Peyer's patch (tissue), 4 donors: ENCODE data around the gene SRGAP2B. TPM values are rescaled to one million over a fixed set of nuclear protein-coding genes. Genes with fewer than 3 reads are reported as not detected.
"Not testable (repeated sequence)": the region's sequence is repeated elsewhere in the genome, so short reads cannot be mapped to it uniquely, and the experiment has no call there.

Source experiments
- DNase-seq, 3 donors: peaks; one replicate each; pipeline ENCODE4 v3.0.0-alpha.2; 2017 to 2019
- H3K27ac ChIP-seq, 4 donors: fragments of 200-600 bp; sonication (generic); one replicate each; pipeline ENCODE4 v1.5.1; 2016 to 2019
- H3K27me3 ChIP-seq, 2 donors: fragments of 200-600 bp; sonication (generic); one replicate each; pipeline ENCODE4 v1.5.1; 2019
- H3K36me3 ChIP-seq, 3 donors: fragments of 200-600 bp; sonication (generic); one replicate each; pipeline ENCODE4 v1.5.1; 2016 to 2019
- H3K4me1 ChIP-seq, 4 donors: fragments of 200-600 bp; sonication (generic); one replicate each; pipeline ENCODE4 v1.5.1; 2016 to 2019
- H3K4me3 ChIP-seq, 4 donors: fragments of 200-600 bp; sonication (generic); 1 replicate in 3 of 4; 2 replicates in 1 of 4; pipeline ENCODE4 v1.5.1; 2016 to 2019; ENCODE audit warnings: mild to moderate bottlenecking in 1 of 4
- H3K9me3 ChIP-seq, 4 donors: fragments of 200-600 bp; sonication (generic); one replicate each; pipeline ENCODE4 v1.5.1; 2016 to 2019; ENCODE audit warnings: mild to moderate bottlenecking in 1 of 4
- total RNA-seq, 4 donors: library from RNA; depleted of rRNA; stranded (reverse); fragments of >200 nt; gene quantifications; one replicate each; pipeline ENCODE4 v1.1.0, GENCODE V29; 2016

Gene SRGAP2B
- 10 to 100 TPM in 1 of 4 donors, 1 to 10 TPM in 3; 2.5 to 31.4 (median 5.8) TPM for total RNA-seq

GRCh38 chr1:145095284-145096057 is at the start of gene SRGAP2B, which contains the start of gene FAM72D:
Gene SRGAP2B (minus strand): TSS chr1:145095328. CDS start chr1:145092901, 2,427 bp downstream.
Gene FAM72D (plus strand): TSS chr1:145095974. CDS start chr1:145096848, 874 bp downstream.
- not testable (repeated sequence) for H3K27me3 ChIP-seq, DNase-seq, H3K9me3 ChIP-seq, H3K4me1 ChIP-seq, H3K36me3 ChIP-seq
- Histone ChIP-seq H3K27ac (peak within 1 kb of the TSS in 3 of 4 donors; percentile 57 to 67 (median 66)), H3K4me3 (peak within 1 kb of the TSS; percentile 38 to 51 (median 42))

GRCh38 chr1:145144264-145144913 is 49.3 kb upstream of the SRGAP2B start:
- not testable (repeated sequence) for H3K36me3 ChIP-seq, H3K4me1 ChIP-seq, DNase-seq, H3K4me3 ChIP-seq, H3K9me3 ChIP-seq, H3K27me3 ChIP-seq, H3K27ac ChIP-seq

GRCh38 chr1:145140549-145140948 is 45.4 kb upstream of the SRGAP2B start:
- not testable (repeated sequence) for H3K4me3 ChIP-seq, H3K4me1 ChIP-seq, H3K9me3 ChIP-seq, DNase-seq, H3K27ac ChIP-seq, H3K27me3 ChIP-seq, H3K36me3 ChIP-seq

GRCh38 chr1:145134476-145134875 is 39.3 kb upstream of the SRGAP2B start:
- H3K27me3 ChIP-seq, H3K27ac ChIP-seq, H3K36me3 ChIP-seq, H3K4me1 ChIP-seq, H3K9me3 ChIP-seq, H3K4me3 ChIP-seq, DNase-seq: not testable (repeated sequence)

GRCh38 chr1:145128697-145129469 is 33.8 kb upstream of the SRGAP2B start:
- H3K9me3 ChIP-seq, H3K27ac ChIP-seq, H3K36me3 ChIP-seq, H3K27me3 ChIP-seq, H3K4me1 ChIP-seq, H3K4me3 ChIP-seq, DNase-seq: not testable (repeated sequence)

GRCh38 chr1:145127144-145127543 is 32.0 kb upstream of the SRGAP2B start:
- H3K27ac ChIP-seq, H3K36me3 ChIP-seq, DNase-seq, H3K4me3 ChIP-seq, H3K27me3 ChIP-seq, H3K4me1 ChIP-seq, H3K9me3 ChIP-seq: not testable (repeated sequence)

- not testable (repeated sequence) for DNase-seq, H3K9me3 ChIP-seq, H3K4me1 ChIP-seq
Observed at GRCh38 chr1:145125112-145125511, 30.0 kb upstream of the SRGAP2B start.

GRCh38 chr1:145123992-145124641 is 29.0 kb upstream of the SRGAP2B start:
- H3K27ac ChIP-seq, H3K27me3 ChIP-seq, H3K4me1 ChIP-seq, H3K36me3 ChIP-seq, H3K4me3 ChIP-seq, DNase-seq, H3K9me3 ChIP-seq: not testable (repeated sequence)

More at GRCh38 chr1:145125112-145125511, 30.0 kb upstream of the SRGAP2B start:
- H3K4me3 ChIP-seq, H3K27me3 ChIP-seq, H3K36me3 ChIP-seq, H3K27ac ChIP-seq: not testable (repeated sequence)

GRCh38 chr1:145123062-145123395 is 27.9 kb upstream of the SRGAP2B start:
- not testable (repeated sequence) for DNase-seq, H3K4me3 ChIP-seq, H3K27me3 ChIP-seq, H3K4me1 ChIP-seq, H3K27ac ChIP-seq, H3K36me3 ChIP-seq, H3K9me3 ChIP-seq

GRCh38 chr1:145122344-145123061 is 27.4 kb upstream of the SRGAP2B start:
- not testable (repeated sequence) for H3K36me3 ChIP-seq, H3K27ac ChIP-seq, H3K9me3 ChIP-seq, H3K4me1 ChIP-seq, H3K4me3 ChIP-seq, H3K27me3 ChIP-seq, DNase-seq

GRCh38 chr1:145119842-145120241 is 24.7 kb upstream of the SRGAP2B start:
- not testable (repeated sequence) for H3K4me1 ChIP-seq, H3K4me3 ChIP-seq, H3K36me3 ChIP-seq, H3K27me3 ChIP-seq, H3K27ac ChIP-seq, H3K9me3 ChIP-seq, DNase-seq

GRCh38 chr1:145115587-145116493 is 20.7 kb upstream of the SRGAP2B start:
- DNase-seq, H3K36me3 ChIP-seq, H3K9me3 ChIP-seq, H3K4me3 ChIP-seq, H3K4me1 ChIP-seq, H3K27me3 ChIP-seq, H3K27ac ChIP-seq: not testable (repeated sequence)

- H3K4me1 ChIP-seq, H3K36me3 ChIP-seq, H3K4me3 ChIP-seq, H3K27ac ChIP-seq, H3K9me3 ChIP-seq, H3K27me3 ChIP-seq, DNase-seq: not testable (repeated sequence)
Observed at GRCh38 chr1:145114560-145115057, 19.5 kb upstream of the SRGAP2B start.
